ENCODE results near the gene ZHX3. TPM values are rescaled to one million over a fixed set of nuclear protein-coding genes. Genes with fewer than 3 reads are reported as not detected.

ZHX3 gene
- total and polyA plus RNA-seq, 2 donors from 2014 or later = 24.7 to 153 TPM

GRCh38 chr20:41259309-41259708, 58.2 kb downstream of the ZHX3 start:
- H3K27me3 ChIP-seq (ENCODE audit: control insufficient read depth, insufficient read depth, low read length) = no peaks in the 10 kb centered on the region
- no peak overlapping the region for H3K4me3 ChIP-seq (ENCODE audit: low read length in 3 of 3)
- H3K4me1 ChIP-seq (ENCODE audit: control insufficient read depth in 2 of 3, insufficient read depth in 2 of 3, low read depth in 1 of 3, low read length in 3 of 3) = peaks cover 0 to 5% (median 0%) of the 10 kb centered on the region in 3 donors
- no peak overlapping the region for H3K27ac ChIP-seq (ENCODE audit: low read depth in 2 of 2, low read length in 2 of 2)
- peaks cover 0 to under 1% (median 0%) of the 10 kb centered on the region in 3 donors for H3K36me3 ChIP-seq (ENCODE audit: control insufficient read depth in 2 of 3, insufficient read depth in 3 of 3, low read length in 3 of 3)
- DNase-seq (no peak), FAIRE-seq (no peak)
- TF ChIP-seq CTCF (IDR thresholded peaks at IDR 0.05; ENCODE audit: borderline replicate concordance, extremely low read depth, insufficient read depth) = no peak
- H3K9ac ChIP-seq (ENCODE audit: low read length in 3 of 3) = no peak overlapping the region
- intact Hi-C loops (cut with DNase I) = loop anchor here (10.0 kb wide), 1 partner anchor 55 kb away; the partner anchor contains the start of gene ZHX3
- H3K9me3 ChIP-seq (ENCODE audit: control insufficient read depth in 2 of 3, insufficient read depth in 1 of 3, low read length in 3 of 3) = no peaks in the 10 kb centered on the region

GRCh38 chr20:41258474-41258873, 59.1 kb downstream of the ZHX3 start:
- no peak overlapping the region for H3K4me3 ChIP-seq (ENCODE audit: low read length in 3 of 3)
- no peaks in the 10 kb centered on the region for H3K27me3 ChIP-seq (ENCODE audit: control insufficient read depth, insufficient read depth, low read length)
- TF ChIP-seq CTCF (IDR thresholded peaks at IDR 0.05; ENCODE audit: borderline replicate concordance, extremely low read depth, insufficient read depth) = no peak
- no peak for DNase-seq
- H3K4me1 ChIP-seq (ENCODE audit: control insufficient read depth in 2 of 3, insufficient read depth in 2 of 3, low read depth in 1 of 3, low read length in 3 of 3) = peaks cover 0 to 5% (median 0%) of the 10 kb centered on the region in 3 donors
- no peak overlapping the region for H3K27ac ChIP-seq (ENCODE audit: low read depth in 2 of 2, low read length in 2 of 2)
- FAIRE-seq = no peak
- peaks cover 0 to 2% (median 0%) of the 10 kb centered on the region in 3 donors for H3K36me3 ChIP-seq (ENCODE audit: control insufficient read depth in 2 of 3, insufficient read depth in 3 of 3, low read length in 3 of 3)
- intact Hi-C loops (cut with DNase I) = loop anchor here (10.0 kb wide), 1 partner anchor 56 kb away; the partner anchor contains the start of gene ZHX3
- H3K9me3 ChIP-seq (ENCODE audit: control insufficient read depth in 2 of 3, insufficient read depth in 1 of 3, low read length in 3 of 3) = no peaks in the 10 kb centered on the region
- no peak overlapping the region for H3K9ac ChIP-seq (ENCODE audit: low read length in 3 of 3)

- Histone ChIP-seq H3K9ac (ENCODE audit: low read length in 3 of 3) (no peak overlapping the region), H3K4me3 (ENCODE audit: low read length in 3 of 3) (no peak overlapping the region), H3K9me3 (ENCODE audit: control insufficient read depth in 2 of 3, insufficient read depth in 1 of 3, low read length in 3 of 3) (no peaks in the 10 kb centered on the region), H3K27ac (ENCODE audit: low read depth in 2 of 2, low read length in 2 of 2) (no peak overlapping the region), H3K36me3 (ENCODE audit: control insufficient read depth in 2 of 3, insufficient read depth in 3 of 3, low read length in 3 of 3) (peaks cover 0 to 2% (median 0%) of the 10 kb centered on the region in 3 donors), H3K4me1 (ENCODE audit: control insufficient read depth in 2 of 3, insufficient read depth in 2 of 3, low read depth in 1 of 3, low read length in 3 of 3) (peaks cover 0 to 5% (median 0%) of the 10 kb centered on the region in 3 donors), H3K27me3 (ENCODE audit: control insufficient read depth, insufficient read depth, low read length) (no peaks in the 10 kb centered on the region)
- DNase-seq (no peak), FAIRE-seq (no peak)
- no peak for TF ChIP-seq CTCF (IDR thresholded peaks at IDR 0.05; ENCODE audit: borderline replicate concordance, extremely low read depth, insufficient read depth)
- intact Hi-C loops (cut with DNase I) = loop anchor here (10.0 kb wide), 1 partner anchor 58 kb away; the partner anchor contains the start of gene ZHX3
These were observed 61.0 kb downstream of the ZHX3 start for GRCh38 chr20:41256516-41256915.

GRCh38 chr20:41255655-41256054, 61.9 kb downstream of the ZHX3 start:
- H3K4me1 ChIP-seq (ENCODE audit: control insufficient read depth in 2 of 3, insufficient read depth in 2 of 3, low read depth in 1 of 3, low read length in 3 of 3) = peaks cover 0 to 2% (median 0%) of the 10 kb centered on the region in 3 donors
- H3K36me3 ChIP-seq (ENCODE audit: control insufficient read depth in 2 of 3, insufficient read depth in 3 of 3, low read length in 3 of 3) = peaks cover 0 to 2% (median 0%) of the 10 kb centered on the region in 3 donors
- H3K27ac ChIP-seq (ENCODE audit: low read depth in 2 of 2, low read length in 2 of 2) = no peak overlapping the region
- no peak for TF ChIP-seq CTCF (IDR thresholded peaks at IDR 0.05; ENCODE audit: borderline replicate concordance, extremely low read depth, insufficient read depth)
- H3K27me3 ChIP-seq (ENCODE audit: control insufficient read depth, insufficient read depth, low read length) = no peaks in the 10 kb centered on the region
- intact Hi-C loops (cut with DNase I) = loop anchor here (10.0 kb wide), 1 partner anchor 59 kb away; the partner anchor contains the start of gene ZHX3
- H3K4me3 ChIP-seq (ENCODE audit: low read length in 3 of 3) = no peak overlapping the region
- DNase-seq (no peak), FAIRE-seq (no peak)
- no peak overlapping the region for H3K9ac ChIP-seq (ENCODE audit: low read length in 3 of 3)
- H3K9me3 ChIP-seq (ENCODE audit: control insufficient read depth in 2 of 3, insufficient read depth in 1 of 3, low read length in 3 of 3) = no peaks in the 10 kb centered on the region

All from kidney (tissue), 14 donors.